Measurements from ENCODE around the gene KIF3B. TPM values are rescaled to one million over a fixed set of nuclear protein-coding genes. Genes with fewer than 3 reads are reported as not detected.
"Not testable (repeated sequence)": the region's sequence is repeated elsewhere in the genome, so short reads cannot be mapped to it uniquely, and the experiment has no call there.

Gene KIF3B
- total RNA-seq, 1 donor = 33.1 TPM

DNA sequence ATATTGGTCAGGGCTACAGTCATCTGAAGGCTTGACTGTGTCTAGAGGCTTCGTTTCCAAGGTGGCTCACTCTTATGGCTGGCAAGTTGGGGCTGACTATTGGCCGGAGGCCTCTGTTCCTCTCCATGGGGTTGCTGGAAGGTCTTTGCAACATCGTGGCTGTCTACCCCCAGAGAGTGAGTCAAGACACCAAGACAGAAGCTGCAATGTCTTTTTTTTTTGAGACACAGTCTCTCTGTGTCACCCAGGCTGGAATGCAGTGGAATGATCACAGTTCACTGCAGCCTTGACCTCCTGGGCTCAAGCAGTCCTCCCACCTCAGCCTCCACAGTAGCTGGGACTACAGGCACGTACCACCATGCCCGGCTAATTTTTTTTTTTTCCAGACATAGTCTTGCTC, 29.4 kb upstream of the KIF3B start:
- TF ChIP-seq CTCF (IDR thresholded peaks at IDR 0.05; ENCODE audit: insufficient read depth, low read length) = no peak
- H3K4me3 ChIP-seq (ENCODE audit: low read depth, low read length) = no peak overlapping the region
- DNase-seq (ENCODE audit: low read depth) = no peak

DNA sequence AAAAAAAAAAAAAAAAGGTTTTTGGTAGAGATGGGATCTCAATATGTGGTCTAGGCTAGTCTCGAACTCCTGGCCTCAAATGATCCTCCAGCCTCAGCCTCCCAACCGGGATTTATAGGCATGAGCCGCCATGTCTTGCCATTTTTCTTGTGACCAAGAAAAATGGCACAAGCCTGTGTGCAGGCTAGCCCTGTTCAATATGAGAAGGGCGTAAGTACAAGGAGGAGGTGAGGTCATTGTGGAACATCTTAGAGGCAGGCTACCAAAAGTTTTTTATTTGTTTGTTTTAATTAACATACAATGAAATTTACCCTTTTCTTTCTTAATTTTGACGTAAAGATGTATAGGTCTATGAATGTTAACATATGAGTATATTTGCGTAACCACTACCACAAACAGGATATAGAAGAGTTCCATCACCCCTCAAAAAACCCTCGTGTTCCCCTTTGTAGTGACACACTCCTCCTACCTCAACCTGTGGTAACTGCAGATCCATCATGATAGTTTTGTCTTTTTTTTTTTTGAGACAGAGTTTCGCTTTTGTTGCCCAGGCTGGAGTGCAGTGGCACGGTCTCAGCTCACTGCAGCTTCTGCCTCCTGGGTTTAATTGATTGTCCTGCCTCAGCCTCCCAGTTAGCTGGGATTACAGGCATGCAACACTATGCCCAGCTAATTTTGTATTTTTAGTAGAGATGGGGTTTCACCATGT, 28.3 kb upstream of the KIF3B start:
- no peak overlapping the region for H3K4me3 ChIP-seq (ENCODE audit: low read depth, low read length)
- DNase-seq (ENCODE audit: low read depth) = no peak
- TF ChIP-seq CTCF (IDR thresholded peaks at IDR 0.05; ENCODE audit: insufficient read depth, low read length) = no peak

DNA sequence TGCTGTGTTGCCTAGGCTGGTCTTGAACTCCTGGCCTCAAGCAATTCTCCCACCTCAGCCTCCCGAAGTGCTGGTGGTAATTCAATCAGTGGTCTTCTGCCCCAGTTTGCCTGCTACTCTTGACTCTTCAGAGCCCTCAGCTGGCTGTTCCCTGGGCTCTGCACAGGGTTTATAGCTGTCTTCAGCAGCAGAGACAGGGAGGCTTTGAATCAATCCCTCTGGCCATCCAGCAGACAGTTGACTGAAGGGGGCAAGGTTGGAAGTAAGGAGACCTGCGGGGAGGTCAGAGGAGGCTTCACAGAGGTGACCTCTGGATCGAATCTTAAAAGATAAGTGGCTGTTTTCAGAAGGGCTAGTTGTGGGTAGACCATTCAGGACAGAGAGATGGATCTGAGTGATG, 26.0 kb upstream of the KIF3B start:
- H3K4me3 ChIP-seq (ENCODE audit: low read depth, low read length) = no peak overlapping the region
- no peak for TF ChIP-seq CTCF (IDR thresholded peaks at IDR 0.05; ENCODE audit: insufficient read depth, low read length)

DNA sequence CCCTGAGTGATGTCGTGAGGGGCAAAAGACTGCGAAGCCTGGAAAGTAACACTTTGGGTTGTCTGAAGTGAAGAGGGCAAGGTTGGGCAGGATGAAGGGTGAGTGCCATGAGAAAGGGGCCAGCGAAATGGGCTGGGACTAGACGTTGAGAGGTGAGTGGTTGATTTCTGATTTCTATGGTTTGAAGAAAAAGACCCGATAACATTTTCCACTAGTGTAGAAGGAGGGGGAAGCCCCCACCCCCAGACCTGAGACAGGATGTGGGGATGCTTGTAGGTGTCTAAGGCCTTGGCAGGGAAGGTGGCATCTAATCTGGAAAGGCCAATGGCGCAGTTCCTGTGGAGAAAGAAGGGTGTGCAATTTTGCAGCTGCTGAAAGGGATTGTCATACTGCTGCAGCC, 25.3 kb upstream of the KIF3B start:
- DNase-seq (ENCODE audit: low read depth) = no peak
- no peak overlapping the region for H3K4me3 ChIP-seq (ENCODE audit: low read depth, low read length)
- TF ChIP-seq CTCF (IDR thresholded peaks at IDR 0.05; ENCODE audit: insufficient read depth, low read length) = no peak

More for the DNA sequence above, 26.0 kb upstream of the KIF3B start:
- no peak for DNase-seq (ENCODE audit: low read depth)

DNA sequence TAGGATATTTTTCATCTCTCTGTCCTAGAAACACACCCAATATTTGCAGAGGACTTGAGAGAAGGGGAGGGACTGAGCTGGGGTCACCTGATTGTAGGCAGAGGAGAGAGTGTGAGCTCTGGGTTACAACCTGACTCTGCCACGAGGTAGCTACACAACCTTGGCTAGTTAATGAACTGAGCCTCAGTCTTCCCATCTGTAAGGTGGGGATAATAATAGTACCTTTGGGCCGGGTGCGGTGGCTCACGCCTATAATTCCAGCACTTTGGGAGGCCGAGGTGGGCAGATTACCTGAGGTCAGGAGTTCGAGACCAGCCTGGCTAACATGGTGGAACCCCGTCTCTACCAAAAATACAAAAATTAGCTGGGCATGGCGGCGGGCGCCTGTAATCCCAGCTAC, 16.5 kb upstream of the KIF3B start:
- not testable (repeated sequence) for H3K4me3 ChIP-seq (ENCODE audit: low read depth, low read length)

DNA sequence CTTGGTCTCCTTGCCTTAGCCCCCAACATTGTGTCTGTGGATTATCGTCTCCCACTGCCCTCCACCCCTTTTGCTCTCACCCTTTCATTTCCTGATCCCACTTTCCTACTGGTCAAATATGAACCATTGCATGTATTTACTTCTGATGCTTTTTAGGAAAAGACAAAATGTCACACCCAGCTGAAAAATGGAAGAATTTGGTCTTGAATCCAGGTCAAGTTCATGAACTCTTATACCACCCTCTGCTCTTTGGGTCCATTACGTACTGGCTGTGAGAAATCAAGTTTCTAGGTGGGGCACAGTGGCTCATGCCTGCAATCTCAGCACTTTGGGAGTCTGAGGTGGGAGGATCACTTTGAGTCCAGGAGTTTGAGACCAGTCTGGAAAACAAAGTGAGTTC, 15.8 kb upstream of the KIF3B start:
- no peak overlapping the region for H3K4me3 ChIP-seq (ENCODE audit: low read depth, low read length)
- no peak for TF ChIP-seq CTCF (IDR thresholded peaks at IDR 0.05; ENCODE audit: insufficient read depth, low read length)
- no peak for DNase-seq (ENCODE audit: low read depth)

More for the DNA sequence above, 16.5 kb upstream of the KIF3B start:
- not testable (repeated sequence) for DNase-seq (ENCODE audit: low read depth)

- no peak for TF ChIP-seq CTCF (IDR thresholded peaks at IDR 0.05; ENCODE audit: insufficient read depth, low read length)
Observed at GRCh38 chr20:32263398-32263954, 14.0 kb upstream of the KIF3B start.

More at GRCh38 chr20:32263398-32263954, 14.0 kb upstream of the KIF3B start:
- DNase-seq (ENCODE audit: low read depth) = no peak
- no peak overlapping the region for H3K4me3 ChIP-seq (ENCODE audit: low read depth, low read length)

Data from fibroblast of the aortic adventitia (primary cell).